Neutrophil (primary cell): ENCODE data around the gene SMURF2.
A peak's percentile ranks its signal among the peaks of the same experiment; 100 is the strongest.

Experiments
- H3K27ac ChIP-seq: fragments of 200-600 bp; sonication (generic); 2 replicates; pipeline ENCODE4 v1.5.1; 2016; ENCODE audit warnings: mild to moderate bottlenecking, moderate library complexity
- H3K27me3 ChIP-seq: fragments of 200-600 bp; sonication (generic); 2 replicates; pipeline ENCODE4 v1.6.0; 2016; ENCODE audit warnings: mild to moderate bottlenecking
- H3K36me3 ChIP-seq: fragments of 200-600 bp; sonication (generic); 2 replicates; pipeline ENCODE4 v1.5.1; 2017
- H3K4me1 ChIP-seq, 2 experiments: fragments of 200-600 bp in 1 of 2; sonication (generic) in 1 of 2; 1 replicate in 1 of 2; 2 replicates in 1 of 2; pipeline versions ENCODE4 v1.5.1 to v1.6.1; 2013 to 2016; ENCODE audit warnings: low read depth in 1 of 2, low read length in 1 of 2, mild to moderate bottlenecking in 1 of 2, moderate library complexity in 1 of 2; ENCODE audit not compliant: control insufficient read depth in 1 of 2, insufficient read depth in 1 of 2
- H3K4me3 ChIP-seq, 2 experiments: fragments of 200-600 bp in 1 of 2; sonication (generic) in 1 of 2; 1 replicate in 1 of 2; 2 replicates in 1 of 2; pipeline ENCODE4 v1.5.1; 2013 to 2016; ENCODE audit warnings: low read depth in 1 of 2, low read length in 1 of 2, mild to moderate bottlenecking in 1 of 2, moderate library complexity in 1 of 2
- H3K9me3 ChIP-seq: fragments of 200-600 bp; sonication (generic); 2 replicates; pipeline ENCODE4 v1.5.1; 2016
- CTCF ChIP-seq: fragments of 200-600 bp; sonication (generic); IDR thresholded peaks from 2 replicates; pipeline ENCODE4 v1.5.1; 2016; ENCODE audit warnings: antibody characterized with exemption

Gene SMURF2

DNA sequence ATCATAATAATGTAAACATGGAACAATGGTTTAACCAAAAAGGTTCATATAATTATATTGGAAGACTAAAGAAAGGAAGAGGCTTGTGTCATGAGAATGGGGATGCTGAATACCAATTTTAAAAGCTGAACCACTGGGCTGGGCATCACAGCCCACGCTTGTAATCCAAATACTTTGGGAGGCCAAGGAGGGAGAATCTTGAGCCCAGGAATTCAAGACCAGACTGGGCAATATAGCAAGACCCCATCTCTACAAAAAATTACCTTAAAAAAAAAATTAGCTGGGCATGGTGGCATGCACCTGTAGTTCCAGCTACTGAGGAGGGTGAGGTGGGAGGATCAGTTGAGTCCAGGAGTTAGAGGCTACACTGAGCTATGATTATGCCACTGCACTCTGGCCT lies 65.1 kb downstream of the SMURF2 start:
- Histone ChIP-seq H3K4me1 (peaks cover 37 to 44% of the 10 kb centered on the region in 2 experiments), H3K36me3 (peaks cover 14% of the 10 kb centered on the region), H3K4me3 (no peak overlapping the region), H3K27me3 (no peaks in the 10 kb centered on the region), H3K27ac (peak overlapping the region; percentile 74), H3K9me3 (no peaks in the 10 kb centered on the region)
- TF ChIP-seq CTCF, result no peak

GRCh38 chr17:64596439-64596838 lies 65.7 kb downstream of the SMURF2 start:
- TF ChIP-seq CTCF, result no peak
- Histone ChIP-seq H3K4me3 (no peak overlapping the region), H3K36me3 (peaks cover 18% of the 10 kb centered on the region), H3K27ac (peak overlapping the region; percentile 74), H3K4me1 (peaks cover 37 to 44% of the 10 kb centered on the region in 2 experiments), H3K27me3 (no peaks in the 10 kb centered on the region), H3K9me3 (no peaks in the 10 kb centered on the region)

- H3K36me3 ChIP-seq, result peaks cover 38% of the 10 kb centered on the region
- TF ChIP-seq CTCF, result no peak
- H3K4me3 ChIP-seq, result no peak overlapping the region
- peaks cover 23 to 24% of the 10 kb centered on the region in 2 experiments for H3K4me1 ChIP-seq
- H3K27me3 ChIP-seq, result no peaks in the 10 kb centered on the region
- no peaks in the 10 kb centered on the region for H3K9me3 ChIP-seq
- no peak overlapping the region for H3K27ac ChIP-seq
These were observed 70.2 kb downstream of the SMURF2 start for GRCh38 chr17:64591944-64592343.

GRCh38 chr17:64585146-64585545 lies 77.0 kb downstream of the SMURF2 start:
- H3K36me3 ChIP-seq, result peaks cover 57% of the 10 kb centered on the region
- no peaks in the 10 kb centered on the region for H3K27me3 ChIP-seq
- no peak overlapping the region for H3K4me3 ChIP-seq
- no peak for TF ChIP-seq CTCF
- no peak overlapping the region for H3K27ac ChIP-seq
- no peaks in the 10 kb centered on the region for H3K9me3 ChIP-seq
- H3K4me1 ChIP-seq, result no peaks in the 10 kb centered on the region

GRCh38 chr17:64583038-64583437 lies 79.1 kb downstream of the SMURF2 start:
- TF ChIP-seq CTCF, result no peak
- Histone ChIP-seq H3K27me3 (no peaks in the 10 kb centered on the region), H3K27ac (no peak overlapping the region), H3K4me3 (no peak overlapping the region), H3K36me3 (peaks cover 56% of the 10 kb centered on the region), H3K4me1 (no peaks in the 10 kb centered on the region), H3K9me3 (no peaks in the 10 kb centered on the region)
